HepG2 (cell line): ENCODE measurements around the gene CHL1. TPM values are rescaled to one million over a fixed set of nuclear protein-coding genes. Genes with fewer than 3 reads are reported as not detected.

Experiments
- FOSL1 ChIP-seq: sonication (generic); formaldehyde crosslinking; IDR thresholded peaks from 2 replicates; pipeline ENCODE4 v1.9.0; 2021; ENCODE audit warnings: missing genetic modification reagents, borderline replicate concordance
- FOXP4 ChIP-seq: sonication (generic); formaldehyde crosslinking; IDR thresholded peaks from 2 replicates; pipeline ENCODE4 v1.4.0; 2020; ENCODE audit warnings: missing genetic modification reagents
- NCOR1 ChIP-seq: fragments of 200-600 bp; sonication (generic); IDR thresholded peaks from 2 replicates; pipeline ENCODE4 v1.7.0; 2017; ENCODE audit warnings: antibody characterized with exemption, low read length, borderline replicate concordance
- PAXIP1 ChIP-seq: sonication (generic); formaldehyde crosslinking; conservative IDR thresholded peaks from 2 replicates; pipeline ENCODE4 v1.4.0; 2020; ENCODE audit warnings: mild to moderate bottlenecking, missing genetic modification reagents, moderate library complexity
- ZFP36L1 ChIP-seq: sonication (generic); formaldehyde crosslinking; IDR thresholded peaks from 2 replicates; pipeline ENCODE4 v1.8.0; 2022; ENCODE audit warnings: mild to moderate bottlenecking, missing genetic modification reagents, moderate library complexity
- ZNF557 ChIP-seq: sonication (generic); formaldehyde crosslinking; IDR thresholded peaks from 2 replicates; pipeline ENCODE4 v1.4.0; 2020; ENCODE audit warnings: missing genetic modification reagents
- ZNF572 ChIP-seq: sonication (generic); formaldehyde crosslinking; IDR thresholded peaks from 2 replicates; pipeline ENCODE4 v1.5.1; 2020; ENCODE audit warnings: mild to moderate bottlenecking, missing genetic modification reagents
- polyA plus RNA-seq, 8 experiments: library from polyadenylated mRNA; depleted of rRNA in 3 of 8; stranded (reverse) in 7 of 8; unstranded in 1 of 8; fragments of >200 nt; fragmentation: Illumina TruSeq in 4 of 8; extraction: Trizol in 4 of 8; gene quantifications; 2 replicates each; pipeline versions ENCODE4 v1.2.1 to v1.2.3, GENCODE V29; 2011 to 2016; ENCODE audit warnings: low read depth in 4 of 8, missing spikeins in 1 of 8, mixed read lengths in 1 of 8; ENCODE audit not compliant: insufficient read depth in 1 of 8
- total RNA-seq, 5 experiments: library from RNA; depleted of rRNA; stranded (reverse); fragments of >200 nt; fragmentation: Illumina TruSeq; extraction: Trizol; gene quantifications; 2 replicates each; pipeline ENCODE4 v1.2.3, GENCODE V29; 2016; ENCODE audit warnings: low read depth in 1 of 5
- TF ChIP-seq, protein P1 (sequence below): sonication (generic); formaldehyde crosslinking; IDR thresholded peaks from 2 replicates; pipeline ENCODE4 v1.4.0; 2020; ENCODE audit warnings: mild to moderate bottlenecking, missing genetic modification reagents, borderline replicate concordance
- TF ChIP-seq, protein P2 (sequence below), 2 experiments: sonication (generic) in 1 of 2; formaldehyde crosslinking in 1 of 2; IDR thresholded peaks; 2 replicates each; pipeline versions ENCODE4 v1.4.0 to v1.6.1; 2018 to 2020; ENCODE audit warnings: missing genetic modification reagents in 2 of 2, borderline replicate concordance in 1 of 2, low read depth in 1 of 2, mild to moderate bottlenecking in 1 of 2, missing biosample characterization in 1 of 2
- TF ChIP-seq, protein P3 (sequence below): sonication (generic); formaldehyde crosslinking; IDR thresholded peaks from 2 replicates; pipeline ENCODE4 v1.5.1; 2020; ENCODE audit warnings: missing genetic modification reagents, mild to moderate bottlenecking, borderline replicate concordance

The CHL1 gene
- total and polyA plus RNA-seq, 2 of the 13 experiments (the other 11 are each of a cell fraction or from before 2014, with no cell fraction given) = not detected

- TF ChIP-seq, protein P1, sequence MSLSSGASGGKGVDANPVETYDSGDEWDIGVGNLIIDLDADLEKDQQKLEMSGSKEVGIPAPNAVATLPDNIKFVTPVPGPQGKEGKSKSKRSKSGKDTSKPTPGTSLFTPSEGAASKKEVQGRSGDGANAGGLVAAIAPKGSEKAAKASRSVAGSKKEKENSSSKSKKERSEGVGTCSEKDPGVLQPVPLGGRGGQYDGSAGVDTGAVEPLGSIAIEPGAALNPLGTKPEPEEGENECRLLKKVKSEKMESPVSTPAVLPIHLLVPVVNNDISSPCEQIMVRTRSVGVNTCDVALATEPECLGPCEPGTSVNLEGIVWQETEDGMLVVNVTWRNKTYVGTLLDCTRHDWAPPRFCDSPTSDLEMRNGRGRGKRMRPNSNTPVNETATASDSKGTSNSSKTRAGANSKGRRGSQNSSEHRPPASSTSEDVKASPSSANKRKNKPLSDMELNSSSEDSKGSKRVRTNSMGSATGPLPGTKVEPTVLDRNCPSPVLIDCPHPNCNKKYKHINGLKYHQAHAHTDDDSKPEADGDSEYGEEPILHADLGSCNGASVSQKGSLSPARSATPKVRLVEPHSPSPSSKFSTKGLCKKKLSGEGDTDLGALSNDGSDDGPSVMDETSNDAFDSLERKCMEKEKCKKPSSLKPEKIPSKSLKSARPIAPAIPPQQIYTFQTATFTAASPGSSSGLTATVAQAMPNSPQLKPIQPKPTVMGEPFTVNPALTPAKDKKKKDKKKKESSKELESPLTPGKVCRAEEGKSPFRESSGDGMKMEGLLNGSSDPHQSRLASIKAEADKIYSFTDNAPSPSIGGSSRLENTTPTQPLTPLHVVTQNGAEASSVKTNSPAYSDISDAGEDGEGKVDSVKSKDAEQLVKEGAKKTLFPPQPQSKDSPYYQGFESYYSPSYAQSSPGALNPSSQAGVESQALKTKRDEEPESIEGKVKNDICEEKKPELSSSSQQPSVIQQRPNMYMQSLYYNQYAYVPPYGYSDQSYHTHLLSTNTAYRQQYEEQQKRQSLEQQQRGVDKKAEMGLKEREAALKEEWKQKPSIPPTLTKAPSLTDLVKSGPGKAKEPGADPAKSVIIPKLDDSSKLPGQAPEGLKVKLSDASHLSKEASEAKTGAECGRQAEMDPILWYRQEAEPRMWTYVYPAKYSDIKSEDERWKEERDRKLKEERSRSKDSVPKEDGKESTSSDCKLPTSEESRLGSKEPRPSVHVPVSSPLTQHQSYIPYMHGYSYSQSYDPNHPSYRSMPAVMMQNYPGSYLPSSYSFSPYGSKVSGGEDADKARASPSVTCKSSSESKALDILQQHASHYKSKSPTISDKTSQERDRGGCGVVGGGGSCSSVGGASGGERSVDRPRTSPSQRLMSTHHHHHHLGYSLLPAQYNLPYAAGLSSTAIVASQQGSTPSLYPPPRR (CRISPR knock-in tag) = peak; percentile 94
- TF ChIP-seq ZFP36L1 (CRISPR knock-in tag) (peak; percentile 69; the same call in 1 of the 2 replicates), FOSL1 (CRISPR knock-in tag) (peak; percentile 84; the same call in 1 of the 2 replicates), NCOR1 (peak; percentile 87; the same call in 1 of the 2 replicates), FOXP4 (CRISPR knock-in tag) (peak; percentile 94), ZNF557 (CRISPR knock-in tag) (no peak), PAXIP1 (CRISPR knock-in tag) (peak; percentile 94), ZNF572 (CRISPR knock-in tag) (no peak)
- TF ChIP-seq, protein P2, sequence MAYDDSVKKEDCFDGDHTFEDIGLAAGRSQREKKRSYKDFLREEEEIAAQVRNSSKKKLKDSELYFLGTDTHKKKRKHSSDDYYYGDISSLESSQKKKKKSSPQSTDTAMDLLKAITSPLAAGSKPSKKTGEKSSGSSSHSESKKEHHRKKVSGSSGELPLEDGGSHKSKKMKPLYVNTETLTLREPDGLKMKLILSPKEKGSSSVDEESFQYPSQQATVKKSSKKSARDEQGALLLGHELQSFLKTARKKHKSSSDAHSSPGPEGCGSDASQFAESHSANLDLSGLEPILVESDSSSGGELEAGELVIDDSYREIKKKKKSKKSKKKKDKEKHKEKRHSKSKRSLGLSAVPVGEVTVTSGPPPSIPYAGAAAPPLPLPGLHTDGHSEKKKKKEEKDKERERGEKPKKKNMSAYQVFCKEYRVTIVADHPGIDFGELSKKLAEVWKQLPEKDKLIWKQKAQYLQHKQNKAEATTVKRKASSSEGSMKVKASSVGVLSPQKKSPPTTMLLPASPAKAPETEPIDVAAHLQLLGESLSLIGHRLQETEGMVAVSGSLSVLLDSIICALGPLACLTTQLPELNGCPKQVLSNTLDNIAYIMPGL (CRISPR knock-in tag; IDR thresholded peaks at IDR 0.05; ENCODE audit: borderline replicate concordance in 1 of 2, low read depth in 1 of 2) = peak in 1 of 2 experiments; percentile 48; a peak in 1 of 4 replicates
- TF ChIP-seq, protein P3, sequence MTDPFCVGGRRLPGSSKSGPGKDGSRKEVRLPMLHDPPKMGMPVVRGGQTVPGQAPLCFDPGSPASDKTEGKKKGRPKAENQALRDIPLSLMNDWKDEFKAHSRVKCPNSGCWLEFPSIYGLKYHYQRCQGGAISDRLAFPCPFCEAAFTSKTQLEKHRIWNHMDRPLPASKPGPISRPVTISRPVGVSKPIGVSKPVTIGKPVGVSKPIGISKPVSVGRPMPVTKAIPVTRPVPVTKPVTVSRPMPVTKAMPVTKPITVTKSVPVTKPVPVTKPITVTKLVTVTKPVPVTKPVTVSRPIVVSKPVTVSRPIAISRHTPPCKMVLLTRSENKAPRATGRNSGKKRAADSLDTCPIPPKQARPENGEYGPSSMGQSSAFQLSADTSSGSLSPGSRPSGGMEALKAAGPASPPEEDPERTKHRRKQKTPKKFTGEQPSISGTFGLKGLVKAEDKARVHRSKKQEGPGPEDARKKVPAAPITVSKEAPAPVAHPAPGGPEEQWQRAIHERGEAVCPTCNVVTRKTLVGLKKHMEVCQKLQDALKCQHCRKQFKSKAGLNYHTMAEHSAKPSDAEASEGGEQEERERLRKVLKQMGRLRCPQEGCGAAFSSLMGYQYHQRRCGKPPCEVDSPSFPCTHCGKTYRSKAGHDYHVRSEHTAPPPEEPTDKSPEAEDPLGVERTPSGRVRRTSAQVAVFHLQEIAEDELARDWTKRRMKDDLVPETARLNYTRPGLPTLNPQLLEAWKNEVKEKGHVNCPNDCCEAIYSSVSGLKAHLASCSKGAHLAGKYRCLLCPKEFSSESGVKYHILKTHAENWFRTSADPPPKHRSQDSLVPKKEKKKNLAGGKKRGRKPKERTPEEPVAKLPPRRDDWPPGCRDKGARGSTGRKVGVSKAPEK (CRISPR knock-in tag) = 0 out of 2 replicates have a peak, but pooled peaks have one; percentile 46
These were observed 68.0 kb downstream of the CHL1 start (continued) for GRCh38 chr3:264394-265156.
